HCEC 1CT (cell line): ENCODE results near the gene IGFN1.

Experiments used
- DNase-seq: peaks from one replicate; pipeline ENCODE4 v3.0.0-alpha.2; 2017

Gene IGFN1

GRCh38 chr1:201268604-201269151 lies 78.1 kb downstream of the IGFN1 start:
- peak; percentile 69 for DNase-seq

- no peak for DNase-seq
These were observed 78.7 kb downstream of the IGFN1 start for GRCh38 chr1:201269281-201269680.

- DNase-seq = no peak
These were observed 79.3 kb downstream of the IGFN1 start for GRCh38 chr1:201269900-201270410.

GRCh38 chr1:201270616-201271390 lies 80.2 kb downstream of the IGFN1 start:
- DNase-seq = no peak

- no peak for DNase-seq
These were observed 82.2 kb downstream of the IGFN1 start for GRCh38 chr1:201272799-201273198.

GRCh38 chr1:201274616-201275252 lies 84.1 kb downstream of the IGFN1 start:
- no peak for DNase-seq

- DNase-seq = peak; percentile 39
These were observed 84.6 kb downstream of the IGFN1 start for GRCh38 chr1:201275253-201275666.

GRCh38 chr1:201276891-201277290 lies 86.3 kb downstream of the IGFN1 start:
- DNase-seq = no peak

GRCh38 chr1:201277441-201277840 lies 86.8 kb downstream of the IGFN1 start:
- no peak for DNase-seq
